Heart left ventricle (tissue), 13 donors: ENCODE data around the gene CENPP.

Experiments
- POLR2A ChIP-seq, 2 donors: fragments of 450-650 bp; IDR thresholded peaks; one replicate each; pipeline ENCODE4 v1.6.1; 2017; ENCODE audit warnings: antibody characterized with exemption in 2 of 2, mild to moderate bottlenecking in 2 of 2, moderate library complexity in 2 of 2
- TF ChIP-seq, protein P1 (sequence below), 12 donors: fragments of 200-600 bp; sonication (generic) in 4 of 12; IDR thresholded peaks; one replicate each; pipeline versions ENCODE4 v1.5.0 to v1.8.0; 2018 to 2022; ENCODE audit warnings: antibody characterized with exemption in 12 of 12, mild to moderate bottlenecking in 5 of 12
- donor health status: ischemic (EF 13 %, LVEDD 7.1; RV severe dilation, severe dysfunction).
- donor health status: DM: no; HTN: yes; CAD: no.
- donor health status: DM: no; HTN: no; CAD: no.
- donor health status: ischemic (EF 25% LVEDD 6.9; RV normal size, moderate dysfunction).
- donor health status: ischemic (EF 25% LVEDD 5.7; RV mildly dilated, moderate dysfunction).
- donor health status: ischemic (EF 35%, LVEDD 5.7; RV mildly dilated, moderate dysfunction).
- donor health status: nonischemic (EF 11% LVEDD 7.7; RV severe dilation, severe dysfunction).
- donor health status: DM: yes; HTN: yes; CAD: no.
- donor health status: PGD.
- donor health status: ischemic (EF 29% LVEDD 5.4; RV normal size, mild dysfunction).
- donor health status: nonischemic (EF 23%, LVEDD 6.1; RV moderate dilation, normal function).

DNA sequence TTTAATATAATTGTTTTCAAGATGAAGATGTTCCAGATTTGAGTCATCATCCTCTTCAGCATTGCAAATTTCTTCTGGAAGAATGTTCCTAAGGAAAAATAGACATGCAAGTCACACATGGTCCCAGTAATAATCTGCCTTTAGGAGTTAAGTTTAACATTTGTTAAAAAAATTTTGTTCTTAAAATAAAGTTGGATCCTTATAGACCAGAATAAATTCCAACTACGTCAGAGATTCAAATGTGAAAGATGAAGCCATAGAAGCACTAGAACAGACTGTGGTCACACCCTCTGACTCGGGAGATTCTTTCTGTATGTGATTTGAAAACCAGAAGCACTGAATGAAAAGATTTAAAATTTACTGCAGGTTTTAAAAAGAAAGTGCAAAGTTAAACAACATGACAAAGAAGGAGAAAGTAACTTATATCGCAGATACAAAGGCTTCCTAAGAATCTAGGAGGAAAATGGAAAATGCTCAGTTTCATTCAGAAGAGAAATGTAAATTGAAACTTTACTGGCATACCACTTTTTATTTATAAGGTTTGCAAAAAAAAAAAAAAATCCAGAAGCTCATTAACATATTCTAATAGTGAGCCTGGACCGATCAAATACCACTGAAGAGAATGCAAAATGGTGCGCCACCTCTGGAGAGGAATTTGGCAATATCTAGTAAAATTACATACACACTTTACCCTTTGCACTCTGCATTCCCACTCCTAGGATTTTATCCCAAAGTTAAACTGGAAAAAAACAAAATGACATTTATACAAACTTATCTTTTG is 170.8 kb downstream of the CENPP start:
- TF ChIP-seq, protein P1, sequence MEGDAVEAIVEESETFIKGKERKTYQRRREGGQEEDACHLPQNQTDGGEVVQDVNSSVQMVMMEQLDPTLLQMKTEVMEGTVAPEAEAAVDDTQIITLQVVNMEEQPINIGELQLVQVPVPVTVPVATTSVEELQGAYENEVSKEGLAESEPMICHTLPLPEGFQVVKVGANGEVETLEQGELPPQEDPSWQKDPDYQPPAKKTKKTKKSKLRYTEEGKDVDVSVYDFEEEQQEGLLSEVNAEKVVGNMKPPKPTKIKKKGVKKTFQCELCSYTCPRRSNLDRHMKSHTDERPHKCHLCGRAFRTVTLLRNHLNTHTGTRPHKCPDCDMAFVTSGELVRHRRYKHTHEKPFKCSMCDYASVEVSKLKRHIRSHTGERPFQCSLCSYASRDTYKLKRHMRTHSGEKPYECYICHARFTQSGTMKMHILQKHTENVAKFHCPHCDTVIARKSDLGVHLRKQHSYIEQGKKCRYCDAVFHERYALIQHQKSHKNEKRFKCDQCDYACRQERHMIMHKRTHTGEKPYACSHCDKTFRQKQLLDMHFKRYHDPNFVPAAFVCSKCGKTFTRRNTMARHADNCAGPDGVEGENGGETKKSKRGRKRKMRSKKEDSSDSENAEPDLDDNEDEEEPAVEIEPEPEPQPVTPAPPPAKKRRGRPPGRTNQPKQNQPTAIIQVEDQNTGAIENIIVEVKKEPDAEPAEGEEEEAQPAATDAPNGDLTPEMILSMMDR (IDR thresholded peaks at IDR 0.05), result no peak
- no peak for TF ChIP-seq POLR2A (IDR thresholded peaks at IDR 0.05)
